Measurements from ENCODE around the gene FARS2. TPM values are rescaled to one million over a fixed set of nuclear protein-coding genes. Genes with fewer than 3 reads are reported as not detected.

The FARS2 gene
- total RNA-seq, 6 donors from 2014 or later = 16.4 to 34.6 (median 19.9) TPM

GRCh38 chr6:5657684-5658430 is 396.5 kb downstream of the FARS2 start:
- 72 to 91% methylated on average over 9 of the region's 9 CpGs for WGBS, 2 donors
- peak in 1 of 2 donors; percentile 57 for ATAC-seq (ENCODE audit: low FRiP score in 2 of 2)
- Histone ChIP-seq H3K9me3 (peaks cover 0 to 6% (median 0%) of the 10 kb centered on the region in 4 donors), H3K27ac (peak overlapping the region in 2 of 4 donors; percentile 5 to 46), H3K4me1 (no peaks in the 10 kb centered on the region), H3K27me3 (no peaks in the 10 kb centered on the region), H3K4me3 (no peak overlapping the region), H3K36me3 (no peaks in the 10 kb centered on the region)
- TF ChIP-seq POLR2AphosphoS5 (IDR thresholded peaks at IDR 0.05) (no peak), EP300 (IDR thresholded peaks at IDR 0.05) (no peak)
- DNase-seq = no peak

- ATAC-seq (ENCODE audit: low FRiP score in 2 of 2) = no peak
- no peak for TF ChIP-seq EP300 (IDR thresholded peaks at IDR 0.05)
- no peak for TF ChIP-seq POLR2A (IDR thresholded peaks at IDR 0.05)
- no peak for TF ChIP-seq POLR2AphosphoS5 (IDR thresholded peaks at IDR 0.05)
- TF ChIP-seq, protein P1, sequence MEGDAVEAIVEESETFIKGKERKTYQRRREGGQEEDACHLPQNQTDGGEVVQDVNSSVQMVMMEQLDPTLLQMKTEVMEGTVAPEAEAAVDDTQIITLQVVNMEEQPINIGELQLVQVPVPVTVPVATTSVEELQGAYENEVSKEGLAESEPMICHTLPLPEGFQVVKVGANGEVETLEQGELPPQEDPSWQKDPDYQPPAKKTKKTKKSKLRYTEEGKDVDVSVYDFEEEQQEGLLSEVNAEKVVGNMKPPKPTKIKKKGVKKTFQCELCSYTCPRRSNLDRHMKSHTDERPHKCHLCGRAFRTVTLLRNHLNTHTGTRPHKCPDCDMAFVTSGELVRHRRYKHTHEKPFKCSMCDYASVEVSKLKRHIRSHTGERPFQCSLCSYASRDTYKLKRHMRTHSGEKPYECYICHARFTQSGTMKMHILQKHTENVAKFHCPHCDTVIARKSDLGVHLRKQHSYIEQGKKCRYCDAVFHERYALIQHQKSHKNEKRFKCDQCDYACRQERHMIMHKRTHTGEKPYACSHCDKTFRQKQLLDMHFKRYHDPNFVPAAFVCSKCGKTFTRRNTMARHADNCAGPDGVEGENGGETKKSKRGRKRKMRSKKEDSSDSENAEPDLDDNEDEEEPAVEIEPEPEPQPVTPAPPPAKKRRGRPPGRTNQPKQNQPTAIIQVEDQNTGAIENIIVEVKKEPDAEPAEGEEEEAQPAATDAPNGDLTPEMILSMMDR (IDR thresholded peaks at IDR 0.05) = no peak
Measured at GRCh38 chr6:5659467-5659866, 398.2 kb downstream of the FARS2 start.

DNA sequence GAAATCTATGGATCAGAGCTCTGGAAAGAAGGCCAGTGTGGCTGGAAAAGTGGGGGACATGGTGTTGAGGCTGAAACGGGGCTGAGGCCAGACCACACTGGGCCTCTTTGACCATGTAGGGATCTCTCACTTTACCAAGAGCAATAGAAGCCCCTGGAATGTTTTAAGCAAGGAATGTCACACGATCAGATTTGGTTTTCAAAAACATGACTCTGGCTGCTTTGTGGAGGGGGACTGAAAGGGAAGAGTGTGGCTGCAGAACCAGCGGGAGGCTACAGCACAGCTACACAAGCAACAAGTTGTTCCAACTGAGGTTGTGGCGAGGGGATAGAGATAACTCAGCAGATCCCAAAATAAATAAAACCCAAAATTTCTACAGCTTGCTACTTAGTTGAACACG is 399.5 kb downstream of the FARS2 start:
- DNase-seq (no peak), ATAC-seq (ENCODE audit: low FRiP score in 2 of 2) (no peak)
- Histone ChIP-seq H3K27ac (no peak overlapping the region), H3K4me3 (no peak overlapping the region), H3K4me1 (no peaks in the 10 kb centered on the region), H3K36me3 (no peaks in the 10 kb centered on the region), H3K9me3 (no peaks in the 10 kb centered on the region), H3K27me3 (no peaks in the 10 kb centered on the region)
- TF ChIP-seq, protein P1 (IDR thresholded peaks at IDR 0.05) = no peak
- TF ChIP-seq POLR2AphosphoS5 (IDR thresholded peaks at IDR 0.05) = no peak
- no peak for TF ChIP-seq EP300 (IDR thresholded peaks at IDR 0.05)
- TF ChIP-seq POLR2A (IDR thresholded peaks at IDR 0.05) = no peak
- 68 to 71% methylated on average over 5 of the region's 5 CpGs for WGBS, 2 donors

More at GRCh38 chr6:5659467-5659866, 398.2 kb downstream of the FARS2 start:
- Histone ChIP-seq H3K27me3 (no peaks in the 10 kb centered on the region), H3K9me3 (peaks cover 0 to 6% (median 0%) of the 10 kb centered on the region in 4 donors), H3K27ac (no peak overlapping the region), H3K36me3 (no peaks in the 10 kb centered on the region), H3K4me1 (no peaks in the 10 kb centered on the region), H3K4me3 (no peak overlapping the region)
- no peak for DNase-seq

- H3K9me3 ChIP-seq = no peaks in the 10 kb centered on the region
- no peaks in the 10 kb centered on the region for H3K4me1 ChIP-seq
- no peak overlapping the region for H3K27ac ChIP-seq
- no peak for TF ChIP-seq POLR2A (IDR thresholded peaks at IDR 0.05)
- TF ChIP-seq, protein P1 (IDR thresholded peaks at IDR 0.05) = no peak
- H3K36me3 ChIP-seq = no peaks in the 10 kb centered on the region
- no peak for DNase-seq
- no peak overlapping the region for H3K4me3 ChIP-seq
- no peaks in the 10 kb centered on the region for H3K27me3 ChIP-seq
- no peak for ATAC-seq (ENCODE audit: low FRiP score in 2 of 2)
- WGBS, 2 donors = 81 to 93% methylated on average over 3 of the region's 3 CpGs
Measured at GRCh38 chr6:5662797-5663196, 401.5 kb downstream of the FARS2 start.

DNA sequence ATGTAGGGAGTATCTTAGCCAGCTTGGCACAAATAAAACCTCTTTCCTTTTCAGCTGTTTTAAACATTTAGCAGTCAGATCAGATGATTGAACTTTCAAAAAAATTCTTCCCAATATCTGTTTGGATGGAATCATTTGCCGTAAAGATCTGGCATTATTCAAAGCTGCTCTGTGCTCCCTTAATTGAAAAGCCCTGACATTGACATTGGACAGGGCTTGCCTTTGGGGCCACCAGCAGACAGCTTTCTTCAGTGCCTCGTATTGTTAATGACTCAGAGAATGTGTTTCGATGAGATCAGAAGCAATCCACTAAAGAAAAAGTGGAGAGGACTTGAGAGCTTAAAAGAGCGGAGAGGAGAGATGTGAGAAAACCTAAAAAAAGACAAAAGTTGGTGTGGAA is 401.9 kb downstream of the FARS2 start:
- Histone ChIP-seq H3K4me3 (no peak overlapping the region), H3K36me3 (no peaks in the 10 kb centered on the region), H3K4me1 (no peaks in the 10 kb centered on the region), H3K9me3 (no peaks in the 10 kb centered on the region), H3K27ac (no peak overlapping the region), H3K27me3 (no peaks in the 10 kb centered on the region)
- TF ChIP-seq EP300 (IDR thresholded peaks at IDR 0.05) = no peak
- TF ChIP-seq POLR2A (IDR thresholded peaks at IDR 0.05) = no peak
- TF ChIP-seq, protein P1 (IDR thresholded peaks at IDR 0.05) = no peak
- 93 to 95% methylated on average over 4 of the region's 4 CpGs for WGBS, 2 donors
- ATAC-seq (ENCODE audit: low FRiP score in 2 of 2) (no peak), DNase-seq (no peak)
